Peyer's patch (tissue), 4 donors: Measurements from ENCODE around the gene RNGTT.

Source experiments
- POLR2A ChIP-seq, 2 donors: fragments of 450-650 bp; IDR thresholded peaks; one replicate each; pipeline ENCODE4 v1.5.1; 2017; ENCODE audit warnings: antibody characterized with exemption in 2 of 2, mild to moderate bottlenecking in 2 of 2, moderate library complexity in 2 of 2
- TF ChIP-seq, protein P1 (sequence below), 6 experiments: fragments of 450-650 bp in 4 of 6; fragments of 200-600 bp in 2 of 6; sonication (generic) in 1 of 6; IDR thresholded peaks; one replicate each; pipeline ENCODE4 v1.5.1; 2017 to 2019; ENCODE audit warnings: antibody characterized with exemption in 6 of 6, mild to moderate bottlenecking in 3 of 6, moderate library complexity in 1 of 6

DNA sequence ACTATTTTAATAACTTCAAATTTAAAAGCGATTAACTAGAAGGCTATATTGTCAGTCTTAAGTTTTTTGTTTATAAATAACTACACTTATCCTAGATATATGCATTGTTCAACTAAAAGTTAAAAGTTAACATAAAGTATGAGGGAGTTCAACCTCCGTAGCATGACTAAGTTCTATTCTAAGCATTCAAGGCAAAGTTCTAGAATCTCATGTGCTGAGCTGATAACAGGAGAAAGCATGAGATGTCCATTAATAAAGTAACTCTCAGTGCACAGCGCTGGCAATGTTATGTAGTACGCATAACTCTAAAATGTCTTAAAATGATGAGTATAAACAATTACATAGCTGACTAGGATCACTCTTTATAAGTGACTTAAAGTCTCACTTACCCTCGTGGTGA lies 264.8 kb downstream of the RNGTT start:
- TF ChIP-seq, protein P1, sequence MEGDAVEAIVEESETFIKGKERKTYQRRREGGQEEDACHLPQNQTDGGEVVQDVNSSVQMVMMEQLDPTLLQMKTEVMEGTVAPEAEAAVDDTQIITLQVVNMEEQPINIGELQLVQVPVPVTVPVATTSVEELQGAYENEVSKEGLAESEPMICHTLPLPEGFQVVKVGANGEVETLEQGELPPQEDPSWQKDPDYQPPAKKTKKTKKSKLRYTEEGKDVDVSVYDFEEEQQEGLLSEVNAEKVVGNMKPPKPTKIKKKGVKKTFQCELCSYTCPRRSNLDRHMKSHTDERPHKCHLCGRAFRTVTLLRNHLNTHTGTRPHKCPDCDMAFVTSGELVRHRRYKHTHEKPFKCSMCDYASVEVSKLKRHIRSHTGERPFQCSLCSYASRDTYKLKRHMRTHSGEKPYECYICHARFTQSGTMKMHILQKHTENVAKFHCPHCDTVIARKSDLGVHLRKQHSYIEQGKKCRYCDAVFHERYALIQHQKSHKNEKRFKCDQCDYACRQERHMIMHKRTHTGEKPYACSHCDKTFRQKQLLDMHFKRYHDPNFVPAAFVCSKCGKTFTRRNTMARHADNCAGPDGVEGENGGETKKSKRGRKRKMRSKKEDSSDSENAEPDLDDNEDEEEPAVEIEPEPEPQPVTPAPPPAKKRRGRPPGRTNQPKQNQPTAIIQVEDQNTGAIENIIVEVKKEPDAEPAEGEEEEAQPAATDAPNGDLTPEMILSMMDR (IDR thresholded peaks at IDR 0.05) = no peak
- no peak for TF ChIP-seq POLR2A (IDR thresholded peaks at IDR 0.05)
